Vagina (tissue), 2 donors: Measurements from ENCODE around the gene RASA2.

Experiments
- POLR2A ChIP-seq, 2 donors: fragments of 450-650 bp; IDR thresholded peaks; one replicate each; pipeline ENCODE4 v1.6.1; 2017; ENCODE audit warnings: antibody characterized with exemption in 2 of 2, mild to moderate bottlenecking in 2 of 2, moderate library complexity in 2 of 2
- TF ChIP-seq, protein P1 (sequence below), 3 experiments: fragments of 450-650 bp in 2 of 3; fragments of 200-600 bp in 1 of 3; sonication (generic) in 1 of 3; IDR thresholded peaks; one replicate each; pipeline ENCODE4 v1.5.1; 2017 to 2019; ENCODE audit warnings: antibody characterized with exemption in 3 of 3, mild to moderate bottlenecking in 2 of 3, moderate library complexity in 2 of 3

DNA sequence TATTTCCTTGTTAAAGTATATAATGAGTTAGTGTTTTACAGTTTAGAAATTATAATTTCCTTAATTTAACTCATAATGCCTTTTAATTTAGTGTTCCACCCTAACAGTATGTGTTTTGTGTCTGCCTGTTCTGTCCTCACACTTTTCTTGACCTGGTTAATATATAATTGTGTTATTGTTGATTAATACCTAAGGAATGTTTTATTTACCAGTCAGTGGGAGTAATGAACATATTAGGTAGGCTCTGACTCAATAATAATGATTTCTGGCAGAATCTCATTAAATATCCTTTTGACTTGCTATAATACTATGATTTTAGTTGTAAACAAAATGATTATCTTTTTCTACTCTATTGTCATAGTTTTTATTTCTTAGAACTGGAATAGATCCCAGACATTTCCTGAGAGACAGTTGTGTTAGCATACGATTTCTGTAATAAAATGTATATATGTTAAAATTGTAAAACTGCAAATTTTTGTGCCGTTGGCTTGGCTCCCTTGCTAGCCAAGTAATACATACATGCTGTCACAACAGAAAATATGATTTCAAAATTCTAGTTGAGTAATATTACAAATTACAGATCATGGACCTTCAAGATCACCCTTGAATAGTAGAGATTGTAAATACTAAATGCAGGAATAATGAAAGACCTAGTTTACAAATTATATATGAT, 51.9 kb downstream of the RASA2 start:
- TF ChIP-seq POLR2A (IDR thresholded peaks at IDR 0.05): no peak
- TF ChIP-seq, protein P1, sequence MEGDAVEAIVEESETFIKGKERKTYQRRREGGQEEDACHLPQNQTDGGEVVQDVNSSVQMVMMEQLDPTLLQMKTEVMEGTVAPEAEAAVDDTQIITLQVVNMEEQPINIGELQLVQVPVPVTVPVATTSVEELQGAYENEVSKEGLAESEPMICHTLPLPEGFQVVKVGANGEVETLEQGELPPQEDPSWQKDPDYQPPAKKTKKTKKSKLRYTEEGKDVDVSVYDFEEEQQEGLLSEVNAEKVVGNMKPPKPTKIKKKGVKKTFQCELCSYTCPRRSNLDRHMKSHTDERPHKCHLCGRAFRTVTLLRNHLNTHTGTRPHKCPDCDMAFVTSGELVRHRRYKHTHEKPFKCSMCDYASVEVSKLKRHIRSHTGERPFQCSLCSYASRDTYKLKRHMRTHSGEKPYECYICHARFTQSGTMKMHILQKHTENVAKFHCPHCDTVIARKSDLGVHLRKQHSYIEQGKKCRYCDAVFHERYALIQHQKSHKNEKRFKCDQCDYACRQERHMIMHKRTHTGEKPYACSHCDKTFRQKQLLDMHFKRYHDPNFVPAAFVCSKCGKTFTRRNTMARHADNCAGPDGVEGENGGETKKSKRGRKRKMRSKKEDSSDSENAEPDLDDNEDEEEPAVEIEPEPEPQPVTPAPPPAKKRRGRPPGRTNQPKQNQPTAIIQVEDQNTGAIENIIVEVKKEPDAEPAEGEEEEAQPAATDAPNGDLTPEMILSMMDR (IDR thresholded peaks at IDR 0.05): no peak
